GM19468 (cell line): ENCODE data around the gene SIAE.

Source experiments
- ATAC-seq: cut with Tn5 transposase; IDR thresholded peaks from one replicate; pipeline ENCODE4 v1.9.1; 2021; ENCODE audit warnings: mild to moderate bottlenecking, moderate library complexity, moderate number of reproducible peaks; ENCODE audit not compliant: unreplicated experiment; ENCODE audit errors: extremely low read depth

The SIAE gene

GRCh38 chr11:124586238-124586860, 87.2 kb downstream of the SIAE start:
- peak; percentile 53 for ATAC-seq

GRCh38 chr11:124584681-124585372, 88.7 kb downstream of the SIAE start:
- ATAC-seq = no peak

GRCh38 chr11:124583781-124584180, 89.8 kb downstream of the SIAE start:
- ATAC-seq = no peak
